Hippocampal formation (tissue), 2 donors: Measurements from ENCODE around the gene NCAPD2.
A peak's percentile ranks its signal among the peaks of the same experiment; 100 is the strongest.

ENCODE experiments used
- DNase-seq, 2 donors: peaks; one replicate each; lab custom pipeline; 2025; lab: John Stamatoyannopoulos, UW

The NCAPD2 gene

GRCh38 chr12:6534945-6535696 lies 41.2 kb downstream of the NCAPD2 start:
- DNase-seq = peak in 1 of 2 donors; percentile 50

GRCh38 chr12:6535697-6535946 lies 41.7 kb downstream of the NCAPD2 start:
- DNase-seq = no peak

GRCh38 chr12:6535960-6536847 lies 42.3 kb downstream of the NCAPD2 start:
- DNase-seq = no peak

- DNase-seq = no peak
These were observed 43.1 kb downstream of the NCAPD2 start for GRCh38 chr12:6536894-6537579.

GRCh38 chr12:6537580-6538419 lies 43.9 kb downstream of the NCAPD2 start:
- DNase-seq = peak; percentile 49 to 68

GRCh38 chr12:6538420-6539313 lies 44.8 kb downstream of the NCAPD2 start:
- no peak for DNase-seq

GRCh38 chr12:6539314-6539682 lies 45.4 kb downstream of the NCAPD2 start:
- DNase-seq = no peak

GRCh38 chr12:6539707-6540134 lies 45.8 kb downstream of the NCAPD2 start:
- no peak for DNase-seq

GRCh38 chr12:6540181-6540877 lies 46.4 kb downstream of the NCAPD2 start:
- DNase-seq = no peak

GRCh38 chr12:6541371-6542165 lies 47.7 kb downstream of the NCAPD2 start:
- DNase-seq = no peak

- DNase-seq = no peak
These were observed 48.5 kb downstream of the NCAPD2 start for GRCh38 chr12:6542209-6543009.

- no peak for DNase-seq
These were observed 52.1 kb downstream of the NCAPD2 start for GRCh38 chr12:6546016-6546415.

- DNase-seq = no peak
These were observed 53.7 kb downstream of the NCAPD2 start for GRCh38 chr12:6547566-6547965.

- DNase-seq = no peak
These were observed 54.1 kb downstream of the NCAPD2 start for GRCh38 chr12:6547987-6548386.

GRCh38 chr12:6548556-6548955 lies 54.7 kb downstream of the NCAPD2 start:
- DNase-seq = no peak

- no peak for DNase-seq
These were observed 55.2 kb downstream of the NCAPD2 start for GRCh38 chr12:6548966-6549683.

GRCh38 chr12:6549684-6550151 lies 55.8 kb downstream of the NCAPD2 start:
- DNase-seq = no peak
